ENCODE results near the gene NME9. TPM values are rescaled to one million over a fixed set of nuclear protein-coding genes. Genes with fewer than 3 reads are reported as not detected.
A peak's percentile ranks its signal among the peaks of the same experiment; 100 is the strongest.

Gene NME9
- total RNA-seq, 1 experiment from 2014 or later, result not detected

DNA sequence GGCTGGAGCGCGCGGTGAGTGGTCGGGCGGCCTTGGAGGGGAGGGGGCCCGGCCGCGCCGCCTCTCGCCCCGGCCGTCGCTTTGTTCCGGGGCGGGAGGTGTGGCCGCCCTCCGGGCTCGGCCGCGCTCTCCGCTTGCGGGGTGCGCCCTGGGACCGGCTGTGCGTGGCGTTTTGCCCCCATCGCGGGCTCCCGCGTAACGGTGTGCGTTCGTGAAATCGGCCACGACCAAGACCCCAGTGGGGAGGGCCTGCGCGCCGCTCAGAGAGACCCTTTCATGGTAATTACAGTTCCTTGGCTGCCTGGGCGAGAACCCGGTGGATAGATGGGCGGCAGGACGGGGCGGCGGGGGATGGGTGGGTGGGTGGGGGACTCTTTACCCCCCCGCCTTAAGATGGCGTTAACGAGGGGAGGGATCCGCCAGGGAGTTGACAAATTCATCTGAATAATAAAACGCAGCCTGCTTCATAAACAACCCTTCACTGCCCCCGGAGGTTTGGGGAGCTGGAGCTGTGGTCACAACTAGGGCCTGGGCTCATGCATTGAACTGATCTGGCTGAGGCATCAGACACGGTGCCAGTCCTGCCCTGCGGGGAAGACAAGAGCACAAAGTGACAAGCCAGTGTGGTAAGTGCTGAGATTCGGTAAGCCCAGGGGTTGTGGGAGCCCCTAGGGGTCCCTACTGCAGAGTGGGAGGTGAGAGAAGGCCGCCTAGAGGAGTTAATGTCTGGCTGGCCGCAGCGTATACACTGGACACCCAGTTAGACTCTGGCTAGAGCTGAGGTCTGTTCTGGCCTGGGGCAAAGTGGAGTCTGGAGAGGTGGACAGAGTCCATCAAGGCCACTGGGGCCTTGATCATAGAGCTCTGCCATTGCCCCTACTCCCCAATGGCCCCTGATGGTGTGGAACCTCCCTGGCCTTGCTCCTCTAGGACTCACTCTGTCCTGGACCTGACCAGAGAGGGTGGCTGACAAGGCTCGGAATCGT lies 19.4 kb upstream of the NME9 start:
- TF ChIP-seq TCF7L2 (IDR thresholded peaks at IDR 0.05; ENCODE audit: low read depth, low read length) (no peak), SIN3A (IDR thresholded peaks at IDR 0.05; ENCODE audit: borderline replicate concordance, insufficient read depth, low read depth, low read length) (no peak), POLR2AphosphoS5 (IDR thresholded peaks at IDR 0.05; ENCODE audit: low read depth, low read length) (no peak)
- TF ChIP-seq, protein P1, sequence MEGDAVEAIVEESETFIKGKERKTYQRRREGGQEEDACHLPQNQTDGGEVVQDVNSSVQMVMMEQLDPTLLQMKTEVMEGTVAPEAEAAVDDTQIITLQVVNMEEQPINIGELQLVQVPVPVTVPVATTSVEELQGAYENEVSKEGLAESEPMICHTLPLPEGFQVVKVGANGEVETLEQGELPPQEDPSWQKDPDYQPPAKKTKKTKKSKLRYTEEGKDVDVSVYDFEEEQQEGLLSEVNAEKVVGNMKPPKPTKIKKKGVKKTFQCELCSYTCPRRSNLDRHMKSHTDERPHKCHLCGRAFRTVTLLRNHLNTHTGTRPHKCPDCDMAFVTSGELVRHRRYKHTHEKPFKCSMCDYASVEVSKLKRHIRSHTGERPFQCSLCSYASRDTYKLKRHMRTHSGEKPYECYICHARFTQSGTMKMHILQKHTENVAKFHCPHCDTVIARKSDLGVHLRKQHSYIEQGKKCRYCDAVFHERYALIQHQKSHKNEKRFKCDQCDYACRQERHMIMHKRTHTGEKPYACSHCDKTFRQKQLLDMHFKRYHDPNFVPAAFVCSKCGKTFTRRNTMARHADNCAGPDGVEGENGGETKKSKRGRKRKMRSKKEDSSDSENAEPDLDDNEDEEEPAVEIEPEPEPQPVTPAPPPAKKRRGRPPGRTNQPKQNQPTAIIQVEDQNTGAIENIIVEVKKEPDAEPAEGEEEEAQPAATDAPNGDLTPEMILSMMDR (IDR thresholded peaks at IDR 0.05), result no peak
- TF ChIP-seq, protein P2, sequence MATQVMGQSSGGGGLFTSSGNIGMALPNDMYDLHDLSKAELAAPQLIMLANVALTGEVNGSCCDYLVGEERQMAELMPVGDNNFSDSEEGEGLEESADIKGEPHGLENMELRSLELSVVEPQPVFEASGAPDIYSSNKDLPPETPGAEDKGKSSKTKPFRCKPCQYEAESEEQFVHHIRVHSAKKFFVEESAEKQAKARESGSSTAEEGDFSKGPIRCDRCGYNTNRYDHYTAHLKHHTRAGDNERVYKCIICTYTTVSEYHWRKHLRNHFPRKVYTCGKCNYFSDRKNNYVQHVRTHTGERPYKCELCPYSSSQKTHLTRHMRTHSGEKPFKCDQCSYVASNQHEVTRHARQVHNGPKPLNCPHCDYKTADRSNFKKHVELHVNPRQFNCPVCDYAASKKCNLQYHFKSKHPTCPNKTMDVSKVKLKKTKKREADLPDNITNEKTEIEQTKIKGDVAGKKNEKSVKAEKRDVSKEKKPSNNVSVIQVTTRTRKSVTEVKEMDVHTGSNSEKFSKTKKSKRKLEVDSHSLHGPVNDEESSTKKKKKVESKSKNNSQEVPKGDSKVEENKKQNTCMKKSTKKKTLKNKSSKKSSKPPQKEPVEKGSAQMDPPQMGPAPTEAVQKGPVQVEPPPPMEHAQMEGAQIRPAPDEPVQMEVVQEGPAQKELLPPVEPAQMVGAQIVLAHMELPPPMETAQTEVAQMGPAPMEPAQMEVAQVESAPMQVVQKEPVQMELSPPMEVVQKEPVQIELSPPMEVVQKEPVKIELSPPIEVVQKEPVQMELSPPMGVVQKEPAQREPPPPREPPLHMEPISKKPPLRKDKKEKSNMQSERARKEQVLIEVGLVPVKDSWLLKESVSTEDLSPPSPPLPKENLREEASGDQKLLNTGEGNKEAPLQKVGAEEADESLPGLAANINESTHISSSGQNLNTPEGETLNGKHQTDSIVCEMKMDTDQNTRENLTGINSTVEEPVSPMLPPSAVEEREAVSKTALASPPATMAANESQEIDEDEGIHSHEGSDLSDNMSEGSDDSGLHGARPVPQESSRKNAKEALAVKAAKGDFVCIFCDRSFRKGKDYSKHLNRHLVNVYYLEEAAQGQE (IDR thresholded peaks at IDR 0.05; ENCODE audit: insufficient read depth in 1 of 2, low read depth in 2 of 2, low read length in 1 of 2), result no peak
- Histone ChIP-seq H3K27me3 (ENCODE audit: control insufficient read depth, insufficient read depth, low read length) (no peaks in the 10 kb centered on the region), H3K4me3 (ENCODE audit: low read depth in 2 of 2, low read length in 2 of 2) (peak overlapping the region; percentile 68 to 87), H3K9me3 (ENCODE audit: control insufficient read depth, insufficient read depth, low read depth, low read length) (no peaks in the 10 kb centered on the region), H3K27ac (ENCODE audit: low read length) (no peak overlapping the region), H3K36me3 (ENCODE audit: control insufficient read depth, insufficient read depth, low read length) (no peaks in the 10 kb centered on the region), H3K4me1 (ENCODE audit: control insufficient read depth, insufficient read depth, low read length) (peaks cover 5% of the 10 kb centered on the region; the same call in 1 of the 2 replicates)
- intact Hi-C loops (cut with micrococcal nuclease; ENCODE audit: unreplicated experiment) (no loop called here), in situ Hi-C loops (cut with HindIII; ENCODE audit: low pct_unique_long_range_greater_than_20kb, low sequenced_read_pairs) (no loop called here)
- ATAC-seq, result peak; percentile 66
- BruUV-seq (replicated peaks), result no TSS peak
- POLR2A ChIA-PET, result interaction anchor here (0.6 to 1.1 kb wide), 2 partner anchors 23 to 144 kb away, joined by 4 to 13 read pairs; no protein-coding TSS in a partner anchor
- no peak for DNase-seq (ENCODE audit: low read depth, low spot score)
- CTCF ChIA-PET, result no interaction called here

DNA sequence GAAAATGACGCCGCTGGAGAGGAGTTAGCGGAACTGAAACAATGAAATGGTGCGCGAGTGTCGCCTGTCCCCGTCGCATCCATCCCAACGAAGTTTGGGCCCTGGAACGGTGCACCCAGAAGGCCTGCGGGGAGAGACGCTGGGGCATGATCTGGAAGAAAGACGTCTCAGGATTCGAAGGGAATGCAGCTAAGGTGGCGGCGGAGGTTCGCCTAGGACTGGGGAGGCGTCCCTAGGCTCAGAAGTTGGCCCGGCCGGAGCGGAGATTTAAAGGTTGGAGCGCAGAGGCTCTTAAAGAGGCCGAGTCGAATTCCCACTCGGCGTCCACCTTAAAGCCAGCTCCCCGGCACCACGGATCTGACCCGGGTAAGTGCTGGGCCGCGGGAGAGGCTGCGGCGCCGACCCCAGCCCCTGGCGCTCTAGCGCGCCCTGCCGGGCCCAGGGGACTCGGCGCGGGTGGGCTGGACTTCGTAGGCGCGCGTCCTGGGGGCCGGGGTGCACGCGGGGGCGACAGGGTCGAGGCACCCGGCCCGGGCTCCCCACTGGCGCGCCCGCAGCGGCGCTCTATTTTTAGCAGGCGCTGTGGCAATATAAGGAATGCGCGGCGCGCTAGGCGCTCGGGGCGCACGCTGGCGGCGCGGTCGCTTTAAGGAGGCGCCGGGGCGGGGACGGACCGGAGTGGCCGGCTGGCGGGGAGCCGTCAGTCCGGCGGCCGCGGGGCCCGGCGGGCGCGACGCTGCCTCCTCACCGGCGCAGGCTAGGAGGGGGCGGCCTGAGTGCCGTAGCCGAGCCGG lies 18.5 kb upstream of the NME9 start, which contains the start of gene MRAS:
Gene MRAS, plus strand, starts transcription at position 620 of the 794 bp plus-strand sequence. CDS start 24,305 bp downstream, outside the sequence.
- no peaks in the 10 kb centered on the region for H3K9me3 ChIP-seq (ENCODE audit: control insufficient read depth, insufficient read depth, low read depth, low read length)
- ATAC-seq, result peak; percentile 89
- BruUV-seq (replicated peaks), result no TSS peak
- H3K4me3 ChIP-seq (ENCODE audit: low read depth in 2 of 2, low read length in 2 of 2), result peak within 1 kb of the TSS; percentile 68 to 87
- intact Hi-C loops (cut with micrococcal nuclease; ENCODE audit: unreplicated experiment), result no loop called here
- ChIA-PET POLR2A (interaction anchor here (0.8 kb wide), 1 partner anchor 44 kb away, joined by 4 read pairs; no protein-coding TSS in a partner anchor), CTCF (no interaction called here)
- H3K27me3 ChIP-seq (ENCODE audit: control insufficient read depth, insufficient read depth, low read length), result no peaks in the 10 kb centered on the region
- in situ Hi-C loops (cut with HindIII; ENCODE audit: low pct_unique_long_range_greater_than_20kb, low sequenced_read_pairs), result no loop called here
- peak within 1 kb of the TSS; percentile 18; the same call in 1 of the 2 replicates for H3K27ac ChIP-seq (ENCODE audit: low read length)
- H3K4me1 ChIP-seq (ENCODE audit: control insufficient read depth, insufficient read depth, low read length), result peaks cover 5% of the 10 kb centered on the region; the same call in 1 of the 2 replicates
- no peak for DNase-seq (ENCODE audit: low read depth, low spot score)
- H3K36me3 ChIP-seq (ENCODE audit: control insufficient read depth, insufficient read depth, low read length), result no peaks in the 10 kb centered on the region
- TF ChIP-seq, protein P1 (IDR thresholded peaks at IDR 0.05), result peak; percentile 89
- peak; percentile 70; the same call in 1 of the 2 replicates for TF ChIP-seq TCF7L2 (IDR thresholded peaks at IDR 0.05; ENCODE audit: low read depth, low read length)
- TF ChIP-seq, protein P2 (IDR thresholded peaks at IDR 0.05; ENCODE audit: insufficient read depth in 1 of 2, low read depth in 2 of 2, low read length in 1 of 2), result no peak
- no peak for TF ChIP-seq POLR2AphosphoS5 (IDR thresholded peaks at IDR 0.05; ENCODE audit: low read depth, low read length)
- TF ChIP-seq SIN3A (IDR thresholded peaks at IDR 0.05; ENCODE audit: borderline replicate concordance, insufficient read depth, low read depth, low read length), result no peak

Data from Panc1 (cell line).